Mucosa of rectum (tissue), 2 donors: Measurements from ENCODE around the gene HIP1.
A peak's percentile ranks its signal among the peaks of the same experiment; 100 is the strongest.
"Not testable (repeated sequence)": the region's sequence is repeated elsewhere in the genome, so short reads cannot be mapped to it uniquely, and the experiment has no call there.

Source experiments
- H3K27ac ChIP-seq, 2 donors: one replicate each; pipeline ENCODE4 v1.7.0; 2013; ENCODE audit warnings: inconsistent platforms in 2 of 2, low read depth in 2 of 2, low read length in 2 of 2
- H3K27me3 ChIP-seq, 2 donors: one replicate each; pipeline ENCODE4 v1.7.0; 2013; ENCODE audit warnings: low read length in 2 of 2; ENCODE audit not compliant: control insufficient read depth in 2 of 2, insufficient read depth in 2 of 2
- H3K36me3 ChIP-seq, 2 donors: one replicate each; pipeline ENCODE4 v1.7.0; 2013; ENCODE audit warnings: low read length in 2 of 2; ENCODE audit not compliant: control insufficient read depth in 2 of 2, insufficient read depth in 2 of 2
- H3K4me1 ChIP-seq, 2 donors: one replicate each; pipeline ENCODE4 v1.7.0; 2013; ENCODE audit warnings: low read length in 2 of 2, mild to moderate bottlenecking in 1 of 2; ENCODE audit not compliant: control insufficient read depth in 2 of 2, insufficient read depth in 2 of 2
- H3K4me3 ChIP-seq, 2 donors: one replicate each; pipeline ENCODE4 v1.7.0; 2013; ENCODE audit warnings: low read length in 2 of 2
- H3K9ac ChIP-seq, 2 donors: one replicate each; pipeline ENCODE4 v1.7.0; 2013; ENCODE audit warnings: low read length in 2 of 2, low read depth in 1 of 2, mild to moderate bottlenecking in 1 of 2
- H3K9me3 ChIP-seq, 2 donors: one replicate each; pipeline ENCODE4 v1.7.0; 2013; ENCODE audit warnings: low read length in 2 of 2; ENCODE audit not compliant: control insufficient read depth in 2 of 2
- donor health status: healthy.
- donor health status: Normal muscosa, but diverticular disease.

The HIP1 gene

GRCh38 chr7:75738604-75738974, at the start of gene HIP1:
HIP1 (minus strand) TSS chr7:75738941; CDS start chr7:75738920, 21 bp downstream.
- peak within 1 kb of the TSS; percentile 83 to 84 for H3K4me3 ChIP-seq
- peak within 1 kb of the TSS; percentile 70 to 80 for H3K9ac ChIP-seq
- H3K27ac ChIP-seq: peak within 1 kb of the TSS; percentile 76 to 86
- H3K27me3 ChIP-seq: no peaks in the 10 kb centered on the region
- no peaks in the 10 kb centered on the region for H3K36me3 ChIP-seq
- H3K4me1 ChIP-seq: peaks cover 13 to 19% of the 10 kb centered on the region in 2 donors
- H3K9me3 ChIP-seq: no peaks in the 10 kb centered on the region

GRCh38 chr7:75788154-75788847, 49.6 kb upstream of the HIP1 start:
- H3K36me3 ChIP-seq, H3K9ac ChIP-seq, H3K27me3 ChIP-seq, H3K27ac ChIP-seq, H3K9me3 ChIP-seq, H3K4me1 ChIP-seq, H3K4me3 ChIP-seq: not testable (repeated sequence)

- H3K36me3 ChIP-seq, H3K9ac ChIP-seq, H3K4me1 ChIP-seq, H3K9me3 ChIP-seq, H3K27ac ChIP-seq, H3K4me3 ChIP-seq, H3K27me3 ChIP-seq: not testable (repeated sequence)
Observed at GRCh38 chr7:75783058-75783457, 44.3 kb upstream of the HIP1 start.

GRCh38 chr7:75780647-75781273, 42.0 kb upstream of the HIP1 start:
- H3K4me3 ChIP-seq, H3K36me3 ChIP-seq, H3K4me1 ChIP-seq, H3K9ac ChIP-seq, H3K9me3 ChIP-seq, H3K27me3 ChIP-seq: not testable (repeated sequence)
- peak overlapping the region in 1 of 2 donors; percentile 40 for H3K27ac ChIP-seq

GRCh38 chr7:75779516-75779915, 40.8 kb upstream of the HIP1 start:
- H3K36me3 ChIP-seq, H3K27me3 ChIP-seq, H3K4me1 ChIP-seq, H3K9me3 ChIP-seq, H3K9ac ChIP-seq, H3K4me3 ChIP-seq: not testable (repeated sequence)
- H3K27ac ChIP-seq: peak overlapping the region in 1 of 2 donors; percentile 13

- H3K9ac ChIP-seq, H3K4me1 ChIP-seq, H3K36me3 ChIP-seq, H3K27ac ChIP-seq, H3K9me3 ChIP-seq, H3K27me3 ChIP-seq, H3K4me3 ChIP-seq: not testable (repeated sequence)
Observed at GRCh38 chr7:75779035-75779434, 40.3 kb upstream of the HIP1 start.

- H3K4me3 ChIP-seq: no peak overlapping the region
- no peak overlapping the region for H3K9ac ChIP-seq
- no peaks in the 10 kb centered on the region for H3K9me3 ChIP-seq
- no peaks in the 10 kb centered on the region for H3K36me3 ChIP-seq
- H3K27ac ChIP-seq: no peak overlapping the region
- H3K4me1 ChIP-seq: peaks cover 0 to 9% of the 10 kb centered on the region in 2 donors
- H3K27me3 ChIP-seq: no peaks in the 10 kb centered on the region
Observed at GRCh38 chr7:75776295-75776971, 37.7 kb upstream of the HIP1 start.

GRCh38 chr7:75773958-75774357, 35.2 kb upstream of the HIP1 start:
- H3K4me1 ChIP-seq, H3K36me3 ChIP-seq, H3K9me3 ChIP-seq, H3K27ac ChIP-seq, H3K9ac ChIP-seq, H3K27me3 ChIP-seq, H3K4me3 ChIP-seq: not testable (repeated sequence)

- H3K4me1 ChIP-seq: peaks cover 0 to 3% of the 10 kb centered on the region in 2 donors
- H3K9me3 ChIP-seq: no peaks in the 10 kb centered on the region
- H3K27ac ChIP-seq: peak within 1 kb of the TSS in 1 of 2 donors; percentile 32
- no peaks in the 10 kb centered on the region for H3K27me3 ChIP-seq
- H3K36me3 ChIP-seq: no peaks in the 10 kb centered on the region
- no peak within 1 kb of the TSS for H3K4me3 ChIP-seq
- H3K9ac ChIP-seq: no peak within 1 kb of the TSS
Observed at GRCh38 chr7:75772081-75773077, 33.6 kb upstream of the HIP1 start, which contains the start of gene CCL26. CCL26 (minus strand) TSS chr7:75772211; CDS start chr7:75772176, 35 bp downstream.
